ENCODE measurements around the gene FXN.
"Not testable (repeated sequence)": the region's sequence is repeated elsewhere in the genome, so short reads cannot be mapped to it uniquely, and the experiment has no call there.

FXN gene

DNA sequence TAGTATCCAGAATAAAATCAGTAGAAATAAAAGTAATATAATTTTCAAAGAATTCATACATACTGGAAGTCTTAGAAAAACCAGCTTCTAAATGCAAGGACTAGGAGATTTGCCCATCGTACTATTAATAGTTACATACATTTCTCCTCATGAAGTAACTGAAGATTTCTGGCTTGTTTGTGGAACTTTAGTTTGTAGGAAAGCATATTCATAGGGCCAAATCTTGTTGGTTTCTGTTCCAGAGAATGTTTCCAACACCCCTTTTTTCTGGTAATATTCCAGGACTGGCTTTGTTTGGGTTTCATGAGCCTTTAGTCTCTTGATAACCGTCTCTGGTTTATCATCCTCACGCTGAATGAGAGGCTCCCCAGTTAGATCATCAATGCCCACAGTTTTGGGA lies 72.2 kb downstream of the FXN start:
- DNase-seq = no peak

DNA sequence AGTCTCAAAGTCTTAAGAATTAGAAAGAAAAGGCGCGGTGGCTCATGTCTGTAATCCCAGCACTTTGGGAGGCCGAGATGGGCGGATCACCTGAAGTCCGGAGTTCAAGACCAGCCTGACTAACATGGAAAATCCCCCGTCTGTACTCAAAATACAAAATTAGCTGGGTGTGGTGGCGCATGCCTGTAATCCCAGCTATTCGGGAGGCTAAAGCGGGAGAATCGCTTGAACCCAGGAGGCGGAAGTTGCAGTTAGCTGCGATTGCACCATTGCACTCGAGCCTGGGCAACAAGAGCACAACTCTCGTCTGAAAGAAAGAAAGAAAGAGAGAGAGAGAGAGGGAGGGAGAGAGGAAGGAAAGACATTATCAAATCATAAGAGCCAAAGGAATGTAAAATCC lies 73.2 kb downstream of the FXN start:
- DNase-seq = not testable (repeated sequence)

DNA sequence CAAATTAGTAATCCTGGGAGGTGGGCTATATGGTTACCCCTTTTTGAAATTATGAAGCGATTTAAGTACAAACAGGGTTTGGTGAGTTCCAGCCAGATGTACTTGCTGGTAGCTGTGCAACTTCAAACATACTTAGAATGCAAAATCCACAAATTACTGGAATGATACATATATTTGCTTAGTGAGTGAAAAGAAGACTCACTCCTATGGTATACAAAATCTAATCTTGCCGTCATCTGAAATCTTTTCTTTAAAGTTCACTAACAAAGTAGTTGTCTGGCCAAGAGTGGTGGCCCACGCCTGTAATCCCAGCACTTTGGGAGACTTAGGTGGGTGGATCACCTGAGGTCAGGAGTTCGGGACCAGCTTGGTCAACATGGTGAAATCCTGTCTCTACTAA lies 73.6 kb downstream of the FXN start:
- no peak for DNase-seq

GRCh38 chr9:69112646-69113045 lies 77.1 kb downstream of the FXN start:
- DNase-seq = not testable (repeated sequence)

- DNase-seq = no peak
These were observed 80.1 kb downstream of the FXN start for GRCh38 chr9:69115621-69116020.

DNA sequence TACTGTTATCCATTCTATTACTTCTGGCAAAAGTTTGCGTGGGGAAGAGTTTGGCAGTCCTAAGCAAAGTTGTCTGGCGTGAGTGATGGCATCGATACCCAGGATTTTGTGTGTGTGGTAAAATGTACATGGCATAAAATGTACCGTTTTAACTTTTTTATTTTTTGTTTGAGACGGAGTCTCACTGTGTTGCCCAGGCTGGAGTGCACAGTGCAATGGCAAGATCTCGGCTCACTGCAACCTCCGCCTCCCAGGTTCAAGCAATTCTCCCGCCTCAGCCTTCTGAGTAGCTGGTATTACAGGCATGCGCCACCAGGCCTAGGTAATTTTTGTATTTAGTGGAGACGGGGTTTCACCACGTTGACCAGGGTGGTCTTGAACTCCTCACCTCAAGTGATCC lies 83.1 kb downstream of the FXN start:
- DNase-seq = no peak

DNA sequence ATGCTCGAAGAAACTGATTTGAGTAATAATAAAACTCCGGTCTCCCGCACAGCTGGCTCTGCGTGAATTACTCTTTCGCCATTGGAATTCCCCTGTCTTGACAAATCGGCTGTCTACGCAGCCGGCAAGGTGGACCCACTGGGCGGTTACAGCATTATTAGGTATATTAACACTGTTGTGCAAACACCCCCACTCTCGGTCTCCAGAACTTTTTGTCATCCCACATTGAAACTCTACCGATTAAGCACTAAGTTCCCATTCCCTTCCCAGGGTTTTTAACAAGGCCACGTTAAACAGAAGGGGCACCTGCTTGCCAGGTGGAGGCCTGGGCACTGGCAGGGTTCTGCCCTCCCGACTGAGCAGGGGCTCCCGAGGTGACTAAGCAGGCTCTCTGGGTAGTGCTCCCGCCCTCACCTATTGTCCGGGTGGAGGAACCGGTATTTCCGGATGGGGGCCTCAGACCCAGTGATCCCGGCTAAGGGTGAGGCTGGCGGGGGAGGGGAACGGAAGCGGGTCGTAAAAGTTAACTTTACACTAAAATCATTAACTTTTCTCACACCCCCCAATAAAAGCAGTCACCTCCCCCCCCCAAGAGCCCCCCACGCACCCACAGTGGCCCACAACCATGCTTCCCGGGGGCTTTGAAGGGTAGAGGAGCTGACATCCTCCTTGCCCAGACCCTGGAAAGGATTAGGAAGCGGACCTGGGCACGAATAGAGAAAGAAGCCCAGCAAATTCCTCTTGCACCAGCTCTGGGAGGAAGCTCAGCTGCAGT lies 85.0 kb downstream of the FXN start:
- DNase-seq = peak; percentile 83

DNA sequence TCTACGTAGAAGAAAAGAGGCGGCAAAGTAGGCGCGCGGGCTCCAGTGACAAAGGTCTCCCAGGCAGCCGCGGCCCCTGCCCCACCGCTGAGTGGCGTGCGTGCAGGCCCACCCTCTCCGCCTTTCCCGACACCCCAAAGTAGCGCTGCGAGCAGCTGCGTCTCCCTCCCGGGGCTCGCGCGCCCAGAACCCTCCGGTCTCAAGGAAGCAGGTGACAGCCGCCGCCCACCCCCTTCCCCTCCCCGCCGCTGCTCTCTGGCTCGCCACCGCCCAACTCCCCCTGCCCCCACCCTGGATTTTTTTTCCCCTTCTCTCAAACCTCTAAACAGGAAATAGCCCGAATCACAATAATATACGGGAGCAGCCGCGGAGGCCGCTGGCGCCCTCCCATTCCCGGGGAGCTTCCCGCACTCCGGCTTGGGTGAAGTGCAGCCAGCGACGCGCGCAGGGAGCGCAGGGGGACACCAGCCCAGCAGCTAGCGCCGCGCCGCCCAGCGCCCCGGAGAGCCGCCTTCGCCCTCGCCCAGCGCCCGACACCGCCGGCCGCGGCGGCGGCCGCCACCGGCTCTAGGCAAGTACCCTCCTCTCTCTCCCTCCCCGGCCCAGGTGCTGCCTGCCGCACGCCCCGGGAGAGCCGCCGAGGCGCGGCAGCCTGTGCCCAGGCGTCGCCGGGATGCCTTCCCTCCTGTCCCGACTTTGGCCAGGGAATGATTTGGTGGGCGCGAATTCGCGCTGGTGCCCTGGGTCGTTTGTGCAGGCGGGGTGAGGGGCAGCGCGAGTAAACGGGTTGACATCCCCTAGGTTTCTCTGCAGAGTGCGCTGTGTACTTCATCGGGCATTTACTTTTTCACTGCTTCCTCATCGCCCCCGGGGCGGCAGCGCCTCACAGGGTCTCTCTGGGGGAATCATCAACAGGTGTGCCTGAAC lies 85.9 kb downstream of the FXN start:
- DNase-seq = peak; percentile 70

- peak; percentile 66 for DNase-seq
These were observed 86.6 kb downstream of the FXN start for GRCh38 chr9:69122082-69122548.

GRCh38 chr9:69122549-69123141 lies 87.1 kb downstream of the FXN start:
- peak; percentile 10 for DNase-seq

DNA sequence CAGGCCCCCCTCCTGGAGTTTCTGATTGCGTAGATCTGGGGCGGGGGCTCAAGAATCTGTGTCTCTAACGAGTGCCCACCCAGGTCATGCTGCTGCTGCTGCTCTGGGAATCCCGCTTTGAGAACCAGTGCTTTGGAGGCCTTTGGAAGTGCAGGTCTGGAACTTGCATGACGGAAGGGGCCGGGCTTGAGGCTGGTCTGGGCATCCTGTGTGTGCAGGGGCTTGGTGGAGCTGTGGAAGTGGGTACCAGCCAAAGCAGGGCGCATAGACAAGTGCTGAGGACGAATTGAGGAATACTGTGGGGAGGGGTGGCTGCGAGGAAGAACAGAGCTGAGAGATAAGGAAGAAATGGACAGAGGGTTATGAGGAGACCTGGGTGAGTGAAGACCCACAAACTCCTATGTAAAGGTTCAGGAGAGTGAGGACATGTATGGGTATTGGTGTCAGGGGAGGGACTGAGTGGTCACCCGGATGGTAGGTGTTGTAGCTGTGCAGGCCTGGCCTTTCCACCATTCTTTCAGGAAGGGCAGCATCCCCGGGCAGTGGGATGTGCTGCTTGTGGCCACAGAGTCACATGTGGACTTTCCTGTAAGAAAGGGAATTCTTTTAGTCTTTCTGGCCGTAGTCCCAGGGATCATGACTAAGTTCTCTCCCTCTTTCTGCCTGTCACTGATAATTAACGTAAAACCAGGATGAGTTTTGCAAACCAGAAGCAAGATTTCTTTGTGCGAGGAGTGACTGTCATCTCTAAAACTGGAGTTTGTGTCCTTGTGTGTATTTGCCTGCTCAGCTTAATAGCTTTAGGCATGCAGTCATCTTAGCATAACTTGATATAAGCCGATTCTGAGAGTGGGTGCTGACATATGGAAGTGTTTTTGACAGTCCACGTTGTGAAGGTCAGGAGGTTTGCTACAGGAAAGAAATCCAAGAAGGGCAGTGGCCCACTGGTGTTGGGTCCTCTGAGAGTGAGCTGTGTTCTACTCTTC lies 95.2 kb downstream of the FXN start:
- no peak for DNase-seq

DNA sequence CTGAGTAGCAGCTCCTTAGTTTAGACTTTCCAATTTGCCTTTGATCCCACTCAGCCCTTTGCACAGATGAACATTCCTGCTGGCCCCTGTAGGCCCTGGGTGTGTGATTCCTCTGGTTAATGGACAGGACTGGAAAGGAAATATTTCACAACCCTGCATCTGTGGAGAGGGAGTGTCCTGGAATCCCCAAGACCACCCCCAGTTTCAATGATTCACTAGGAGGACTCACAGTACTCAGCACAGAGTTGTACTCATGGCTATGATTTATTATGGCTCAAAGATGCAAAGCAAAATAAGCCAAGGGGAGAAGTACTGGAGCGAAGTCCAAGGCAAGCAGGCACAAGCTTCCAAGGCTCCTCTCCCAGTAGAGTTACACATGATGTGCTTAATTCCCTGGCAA lies 96.1 kb downstream of the FXN start:
- DNase-seq = no peak

- DNase-seq = no peak
These were observed 96.8 kb downstream of the FXN start for GRCh38 chr9:69132361-69132760.

DNA sequence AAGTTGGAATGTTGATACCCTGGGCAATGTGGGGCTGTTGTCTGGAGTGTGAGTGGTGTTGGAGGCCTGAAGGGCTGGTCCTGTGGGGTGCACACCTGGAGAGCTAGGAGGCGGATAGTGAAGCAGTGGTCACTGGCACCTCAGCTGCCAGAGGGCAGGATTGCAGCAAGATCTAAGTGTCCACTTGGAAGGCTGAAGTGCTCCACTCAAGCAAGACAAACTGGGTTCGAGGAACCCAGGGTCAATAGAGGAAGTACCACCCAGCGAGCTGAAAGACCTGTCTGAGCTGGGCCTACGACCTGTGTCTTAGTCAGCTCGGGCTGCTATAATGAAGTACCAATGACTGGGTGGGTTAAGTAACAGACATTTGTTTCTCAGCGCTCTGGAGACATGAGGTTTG lies 98.9 kb downstream of the FXN start:
- peak; percentile 38 for DNase-seq

- no peak for DNase-seq
These were observed 100.6 kb downstream of the FXN start for GRCh38 chr9:69136185-69136584.

- no peak for DNase-seq
These were observed 101.2 kb downstream of the FXN start for GRCh38 chr9:69136779-69137178.

- DNase-seq = no peak
These were observed 101.8 kb downstream of the FXN start for GRCh38 chr9:69137311-69137710.

- DNase-seq = no peak
These were observed 104.0 kb downstream of the FXN start for GRCh38 chr9:69139596-69139995.

DNA sequence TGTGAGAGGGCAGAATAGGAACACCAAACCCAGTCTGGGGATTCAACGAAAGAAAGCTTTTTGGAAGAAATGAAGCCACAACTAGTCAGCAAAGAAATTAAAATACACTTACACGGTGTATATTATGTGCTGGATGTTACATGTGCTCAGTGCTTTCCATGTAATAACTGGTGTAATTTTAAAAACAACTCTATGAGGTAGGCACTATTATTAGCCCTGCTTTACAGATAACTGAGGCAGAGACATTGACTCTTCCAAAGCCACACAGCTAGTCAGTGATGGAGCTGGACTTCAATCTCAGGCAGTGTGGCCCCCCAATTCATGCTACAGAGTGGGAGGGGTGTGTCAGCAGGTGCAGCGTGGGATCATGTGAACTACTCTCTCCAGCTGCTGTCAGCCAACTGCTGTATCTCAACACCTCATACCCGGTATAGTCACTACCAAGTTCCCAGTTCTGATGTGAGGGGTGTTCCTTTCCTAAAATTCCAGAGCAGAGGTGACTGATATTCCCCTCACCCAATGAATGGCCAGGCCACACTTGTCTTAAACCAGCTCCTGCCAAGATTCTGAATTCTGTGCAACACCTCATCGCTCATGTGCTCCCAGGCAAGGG lies 104.7 kb downstream of the FXN start:
- no peak for DNase-seq

- DNase-seq = no peak
These were observed 106.3 kb downstream of the FXN start for GRCh38 chr9:69141851-69142250.

DNA sequence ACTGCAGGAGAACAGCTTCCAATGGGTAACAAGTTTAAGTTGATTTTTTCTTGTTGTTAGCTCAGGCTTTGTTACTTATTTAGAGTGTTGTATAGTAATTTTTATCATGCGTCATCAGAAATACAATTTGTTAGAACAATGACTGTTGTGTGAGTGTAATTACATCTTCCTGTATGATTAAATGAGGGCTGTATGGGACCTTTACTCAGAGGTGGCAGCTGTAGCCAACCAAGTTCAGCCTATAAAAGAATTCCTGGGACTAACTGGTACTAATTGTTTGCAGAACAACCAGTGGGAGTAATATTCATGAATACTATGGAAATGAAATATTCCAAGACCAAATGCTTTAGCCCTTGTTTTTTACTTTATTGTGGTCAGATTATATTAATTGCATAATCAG lies 107.7 kb downstream of the FXN start:
- DNase-seq = no peak
